SK-N-SH (cell line): ENCODE data around the gene SLC66A3. TPM values are rescaled to one million over a fixed set of nuclear protein-coding genes. Genes with fewer than 3 reads are reported as not detected.

Experiments used
- CTCF ChIA-PET: fragments of 300-600, 350-600 bp; formaldehyde crosslinking; extraction: SDS; loops from one replicate; lab custom pipeline; 2021; lab: Yijun Ruan, JAX
- POLR2A ChIA-PET: fragments of 350-600 bp; sonication (Branson Sonifier 250); formaldehyde crosslinking; extraction: SDS; loops from one replicate; lab custom pipeline; 2020; ENCODE audit warnings: antibody characterized with exemption, inconsistent platforms; lab: Yijun Ruan, JAX
- DNase-seq: peaks from one replicate; pipeline ENCODE4 v3.0.0; 2012
- H2AFZ ChIP-seq: fragments of 200-600 bp; sonication (generic); 2 replicates; pipeline ENCODE4 v1.8.1; 2016; ENCODE audit warnings: antibody characterized with exemption, mild to moderate bottlenecking, low read depth
- H3F3A ChIP-seq: fragments of 200-600 bp; sonication (generic); replicated peaks from 2 replicates; pipeline ENCODE3; 2016; ENCODE audit warnings: antibody characterized with exemption, mild to moderate bottlenecking; ENCODE audit not compliant: insufficient read depth
- H3K27ac ChIP-seq, 2 experiments: fragments of 200-500 bp in 1 of 2; fragments of 200-600 bp in 1 of 2; sonication (Bioruptor generic) in 1 of 2; sonication (generic), shearing (Covaris generic) in 1 of 2; 2 replicates each; pipeline versions ENCODE4 v1.5.1 to v1.6.1; 2014 to 2016; ENCODE audit warnings: low read depth in 2 of 2, inconsistent platforms in 1 of 2, low read length in 1 of 2, mild to moderate bottlenecking in 1 of 2, mixed read lengths in 1 of 2
- H3K27me3 ChIP-seq: fragments of 200-600 bp; sonication (generic), shearing (Covaris generic); 2 replicates; pipeline ENCODE4 v1.6.1; 2016; ENCODE audit warnings: mixed run types; ENCODE audit not compliant: insufficient read depth
- H3K36me3 ChIP-seq, 2 experiments: fragments of 200-500 bp in 1 of 2; fragments of 200-600 bp in 1 of 2; sonication (Bioruptor generic) in 1 of 2; sonication (generic) in 1 of 2; replicated peaks in 1 of 2; 2 replicates each; pipeline versions ENCODE3 to v1.5.1; 2014 to 2016; ENCODE audit warnings: low read length in 1 of 2, mild to moderate bottlenecking in 1 of 2; ENCODE audit not compliant: insufficient read depth in 2 of 2, control insufficient read depth in 1 of 2
- H3K4me1 ChIP-seq, 2 experiments: fragments of 200-500 bp in 1 of 2; fragments of 200-600 bp in 1 of 2; sonication (Bioruptor generic) in 1 of 2; sonication (generic), shearing (Covaris generic) in 1 of 2; 2 replicates each; pipeline versions ENCODE4 v1.5.1 to v1.6.1; 2014 to 2016; ENCODE audit warnings: low read depth in 1 of 2, low read length in 1 of 2, mixed run types in 1 of 2; ENCODE audit not compliant: insufficient read depth in 2 of 2, control insufficient read depth in 1 of 2
- H3K4me2 ChIP-seq: fragments of 200-600 bp; sonication (generic), shearing (Covaris generic); 2 replicates; pipeline ENCODE4 v1.6.1; 2017; ENCODE audit warnings: mixed run types
- H3K4me3 ChIP-seq, 2 experiments: fragments of 200-500 bp in 1 of 2; fragments of 200-600 bp in 1 of 2; sonication (Bioruptor generic) in 1 of 2; sonication (generic), shearing (Covaris generic) in 1 of 2; 2 replicates each; pipeline versions ENCODE4 v1.5.1 to v1.8.1; 2014 to 2016; ENCODE audit warnings: low read depth in 2 of 2, inconsistent platforms in 1 of 2, low read length in 1 of 2, mild to moderate bottlenecking in 1 of 2, mixed read lengths in 1 of 2, moderate library complexity in 1 of 2
- H3K79me2 ChIP-seq: fragments of 200-600 bp; sonication (generic); 2 replicates; pipeline ENCODE4 v1.8.1; 2017; ENCODE audit warnings: mild to moderate bottlenecking; ENCODE audit not compliant: insufficient read depth
- H3K9ac ChIP-seq: fragments of 200-600 bp; sonication (generic); 2 replicates; pipeline ENCODE4 v1.6.1; 2017; ENCODE audit warnings: mixed run types
- H3K9me2 ChIP-seq: fragments of 200-600 bp; sonication (generic); 2 replicates; pipeline ENCODE4 v1.6.1; 2017; ENCODE audit warnings: mixed run types
- H3K9me3 ChIP-seq: fragments of 200-600 bp; sonication (generic); 2 replicates; pipeline ENCODE4 v1.6.1; 2017; ENCODE audit warnings: mixed run types, mild to moderate bottlenecking, moderate library complexity
- H4K20me1 ChIP-seq: fragments of 200-600 bp; sonication (generic); 2 replicates; pipeline ENCODE4 v1.6.1; 2017; ENCODE audit warnings: mild to moderate bottlenecking, mixed run types; ENCODE audit not compliant: insufficient read depth
- EP300 ChIP-seq, 2 experiments: IDR thresholded peaks; 2 replicates each; pipeline versions ENCODE4 v1.4.0 to v1.6.1; 2012; ENCODE audit warnings: borderline replicate concordance in 1 of 2, low read depth in 1 of 2, low read length in 1 of 2
- FOSL2 ChIP-seq: IDR thresholded peaks from 2 replicates; pipeline ENCODE4 v1.4.0; 2012; ENCODE audit warnings: low read depth, mild to moderate bottlenecking, moderate library complexity, borderline replicate concordance
- GABPA ChIP-seq: IDR thresholded peaks from 2 replicates; pipeline ENCODE4 v1.4.0; 2012; ENCODE audit warnings: low read depth, mild to moderate bottlenecking
- GATA2 ChIP-seq: sonication (generic); formaldehyde crosslinking; IDR thresholded peaks from 2 replicates; pipeline ENCODE4 v1.5.0; 2020; ENCODE audit warnings: mild to moderate bottlenecking, missing genetic modification reagents
- JUND ChIP-seq: IDR thresholded peaks from 2 replicates; pipeline ENCODE4 v1.4.0; 2012
- MAX ChIP-seq: IDR thresholded peaks from 2 replicates; pipeline ENCODE4 v1.4.0; 2012; ENCODE audit warnings: low read depth
- MEF2A ChIP-seq: IDR thresholded peaks from 2 replicates; pipeline ENCODE4 v1.4.0; 2012; ENCODE audit warnings: low read depth, borderline replicate concordance
- MXI1 ChIP-seq: IDR thresholded peaks from 2 replicates; pipeline ENCODE4 v1.6.1; 2012; ENCODE audit warnings: mild to moderate bottlenecking, low read depth, low read length, improper control_type of control experiment
- POLR2AphosphoS5 ChIP-seq: IDR thresholded peaks from 2 replicates; pipeline ENCODE4 v1.6.1; 2012; ENCODE audit warnings: low read depth, low read length
- RAD21 ChIP-seq: IDR thresholded peaks from 2 replicates; pipeline ENCODE4 v1.6.1; 2012; ENCODE audit warnings: mild to moderate bottlenecking, low read length
- RCOR1 ChIP-seq: fragments of 150-350 bp; IDR thresholded peaks from 2 replicates; pipeline ENCODE4 v1.6.1; 2017; ENCODE audit warnings: antibody characterized with exemption, low read length
- SIN3A ChIP-seq: IDR thresholded peaks from 2 replicates; pipeline ENCODE4 v1.6.1; 2012; ENCODE audit warnings: low read depth, mild to moderate bottlenecking, low read length, moderate library complexity, borderline replicate concordance
- TAF1 ChIP-seq: IDR thresholded peaks from 2 replicates; pipeline ENCODE4 v1.6.1; 2012; ENCODE audit warnings: low read depth, mild to moderate bottlenecking, low read length, moderate library complexity, borderline replicate concordance
- TCF12 ChIP-seq: IDR thresholded peaks from 2 replicates; pipeline ENCODE4 v1.4.0; 2012
- TEAD4 ChIP-seq: IDR thresholded peaks from 2 replicates; pipeline ENCODE4 v1.4.0; 2012; ENCODE audit warnings: mild to moderate bottlenecking, borderline replicate concordance; ENCODE audit not compliant: insufficient read depth
- YY1 ChIP-seq: IDR thresholded peaks from 2 replicates; pipeline ENCODE4 v1.4.0; 2012; ENCODE audit warnings: low read depth, mild to moderate bottlenecking
- WGBS: methylation state at CpG from one replicate; pipeline ENCODE4 v1.1.6; 2017; ENCODE audit warnings: low lambda C conversion rate; 5-methylcytosine and 5-hydroxymethylcytosine counted together
- polyA plus RNA-seq, 3 experiments: library from polyadenylated mRNA; depleted of rRNA; stranded (reverse); fragments of >200 nt; gene quantifications; 2 replicates each; pipeline ENCODE4 v1.2.3, GENCODE V29; 2012
- TF ChIP-seq, protein P1 (sequence below): IDR thresholded peaks from 2 replicates; pipeline ENCODE4 v1.6.1; 2012; ENCODE audit warnings: mild to moderate bottlenecking, low read depth, low read length, moderate library complexity

Gene SLC66A3
- polyA plus RNA-seq, 1 of the 3 experiments (the other 2 are of a cell fraction), result 49.0 TPM

GRCh38 chr2:11157731-11158130 is 2.5 kb downstream of the SLC66A3 start:
- WGBS, result 88% methylated on average over 4 of the region's 4 CpGs

DNA sequence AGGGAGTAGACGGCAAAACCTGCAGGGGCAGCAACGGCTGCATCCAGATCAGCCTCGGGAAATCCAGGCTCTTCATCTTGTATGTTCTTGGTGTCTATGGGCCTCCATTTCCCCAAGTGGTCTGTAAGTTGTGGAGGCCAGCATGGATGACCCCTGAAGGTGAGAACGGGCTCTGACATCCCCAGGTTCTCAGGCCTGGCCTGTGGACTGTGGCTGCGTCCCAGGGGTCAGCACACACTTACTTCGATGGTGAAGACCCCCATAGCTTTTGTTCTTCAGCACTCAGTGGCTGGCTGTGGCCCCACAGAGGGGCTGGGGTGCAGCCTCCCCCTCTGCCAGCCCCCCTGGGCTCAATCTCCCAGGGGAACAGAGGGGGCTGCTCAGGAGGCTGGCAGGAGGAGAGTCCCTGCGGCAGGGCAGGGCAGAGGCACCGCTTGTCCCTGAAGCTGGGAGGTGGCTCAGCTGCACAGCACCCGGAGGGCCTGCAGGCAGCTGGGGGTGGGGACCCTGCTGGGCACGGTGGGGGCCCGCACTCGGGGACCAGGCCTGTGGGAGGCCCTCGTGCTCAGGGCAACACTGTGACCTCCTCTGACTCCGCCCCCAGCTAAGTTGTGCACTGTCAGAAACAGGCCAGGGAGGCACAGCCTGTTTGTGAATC is 3.8 kb downstream of the SLC66A3 start:
- POLR2A ChIA-PET, result no interaction called here
- Histone ChIP-seq H3K4me1 (peaks cover 0 to 32% of the 10 kb centered on the region in 2 experiments; a peak in 1 of 4 replicates), H3K27me3 (no peaks in the 10 kb centered on the region), H3K4me3 (no peak overlapping the region), H3F3A (peaks cover 7% of the 10 kb centered on the region), H3K9me3 (no peaks in the 10 kb centered on the region), H3K4me2 (no peak overlapping the region), H3K36me3 (peaks cover 3 to 4% of the 10 kb centered on the region in 2 experiments), H2AFZ (no peak overlapping the region), H3K9me2 (no peaks in the 10 kb centered on the region), H3K9ac (no peak overlapping the region), H4K20me1 (no peaks in the 10 kb centered on the region), H3K27ac (no peak overlapping the region), H3K79me2 (peaks cover 14% of the 10 kb centered on the region; the same call in 1 of the 2 replicates)
- CTCF ChIA-PET, result interaction anchor here (0.7 to 5.6 kb wide), 3 partner anchors 27 to 327 kb away, joined by 3 to 41 read pairs (median 3); a partner anchor contains a TSS
- DNase-seq, result no peak
- WGBS, result 79% methylated on average over 7 of the region's 14 CpGs
- TF ChIP-seq GATA2 (CRISPR knock-in tag) (no peak), EP300 (IDR thresholded peaks at IDR 0.05; ENCODE audit: borderline replicate concordance in 1 of 2, low read depth in 1 of 2, low read length in 1 of 2) (no peak), SIN3A (no peak), JUND (no peak), TEAD4 (no peak), YY1 (no peak), RCOR1 (no peak), MEF2A (no peak), GABPA (no peak), MAX (no peak), POLR2AphosphoS5 (no peak), FOSL2 (no peak), MXI1 (no peak), RAD21 (no peak), TCF12 (no peak)
- TF ChIP-seq, protein P1, sequence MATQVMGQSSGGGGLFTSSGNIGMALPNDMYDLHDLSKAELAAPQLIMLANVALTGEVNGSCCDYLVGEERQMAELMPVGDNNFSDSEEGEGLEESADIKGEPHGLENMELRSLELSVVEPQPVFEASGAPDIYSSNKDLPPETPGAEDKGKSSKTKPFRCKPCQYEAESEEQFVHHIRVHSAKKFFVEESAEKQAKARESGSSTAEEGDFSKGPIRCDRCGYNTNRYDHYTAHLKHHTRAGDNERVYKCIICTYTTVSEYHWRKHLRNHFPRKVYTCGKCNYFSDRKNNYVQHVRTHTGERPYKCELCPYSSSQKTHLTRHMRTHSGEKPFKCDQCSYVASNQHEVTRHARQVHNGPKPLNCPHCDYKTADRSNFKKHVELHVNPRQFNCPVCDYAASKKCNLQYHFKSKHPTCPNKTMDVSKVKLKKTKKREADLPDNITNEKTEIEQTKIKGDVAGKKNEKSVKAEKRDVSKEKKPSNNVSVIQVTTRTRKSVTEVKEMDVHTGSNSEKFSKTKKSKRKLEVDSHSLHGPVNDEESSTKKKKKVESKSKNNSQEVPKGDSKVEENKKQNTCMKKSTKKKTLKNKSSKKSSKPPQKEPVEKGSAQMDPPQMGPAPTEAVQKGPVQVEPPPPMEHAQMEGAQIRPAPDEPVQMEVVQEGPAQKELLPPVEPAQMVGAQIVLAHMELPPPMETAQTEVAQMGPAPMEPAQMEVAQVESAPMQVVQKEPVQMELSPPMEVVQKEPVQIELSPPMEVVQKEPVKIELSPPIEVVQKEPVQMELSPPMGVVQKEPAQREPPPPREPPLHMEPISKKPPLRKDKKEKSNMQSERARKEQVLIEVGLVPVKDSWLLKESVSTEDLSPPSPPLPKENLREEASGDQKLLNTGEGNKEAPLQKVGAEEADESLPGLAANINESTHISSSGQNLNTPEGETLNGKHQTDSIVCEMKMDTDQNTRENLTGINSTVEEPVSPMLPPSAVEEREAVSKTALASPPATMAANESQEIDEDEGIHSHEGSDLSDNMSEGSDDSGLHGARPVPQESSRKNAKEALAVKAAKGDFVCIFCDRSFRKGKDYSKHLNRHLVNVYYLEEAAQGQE, result no peak

More at GRCh38 chr2:11157731-11158130, 2.5 kb downstream of the SLC66A3 start:
- Histone ChIP-seq H3K4me2 (0 out of 2 replicates have a peak overlapping the region, but pooled peaks have one; percentile 91), H3K79me2 (peaks cover 14% of the 10 kb centered on the region; the same call in 1 of the 2 replicates), H3K36me3 (peaks cover 3 to 4% of the 10 kb centered on the region in 2 experiments), H4K20me1 (no peaks in the 10 kb centered on the region), H3K27me3 (no peaks in the 10 kb centered on the region), H3K9me3 (no peaks in the 10 kb centered on the region), H3F3A (peaks cover 8% of the 10 kb centered on the region), H3K9me2 (no peaks in the 10 kb centered on the region), H3K27ac (no peak overlapping the region), H3K9ac (no peak overlapping the region), H3K4me3 (no peak overlapping the region), H3K4me1 (peaks cover 0 to 24% of the 10 kb centered on the region in 2 experiments; a peak in 1 of 4 replicates), H2AFZ (no peak overlapping the region)
- ChIA-PET POLR2A (no interaction called here), CTCF (interaction anchor here (0.6 to 5.6 kb wide), 4 partner anchors 25 to 999 kb away, joined by 3 to 41 read pairs (median 4); a partner anchor contains a TSS)
- DNase-seq, result no peak
- TF ChIP-seq RAD21 (no peak), RCOR1 (no peak), TAF1 (no peak), EP300 (IDR thresholded peaks at IDR 0.05; ENCODE audit: borderline replicate concordance in 1 of 2, low read depth in 1 of 2, low read length in 1 of 2) (no peak), SIN3A (no peak)
- TF ChIP-seq, protein P1, result no peak
